Liver (tissue), 9 donors: ENCODE data around the gene FOXO6. TPM values are rescaled to one million over a fixed set of nuclear protein-coding genes. Genes with fewer than 3 reads are reported as not detected.

Source experiments
- DNase-seq: peaks from one replicate; pipeline ENCODE4 v3.0.0-alpha.2; 2017; ENCODE audit warnings: low spot score
- H3K27ac ChIP-seq, 2 donors: one replicate each; pipeline ENCODE4 v1.7.0; 2013; ENCODE audit warnings: inconsistent platforms in 2 of 2, low read length in 2 of 2, control low read depth in 1 of 2, low read depth in 1 of 2, mild to moderate bottlenecking in 1 of 2
- H3K27me3 ChIP-seq, 4 donors: one replicate each; pipeline versions ENCODE4 v1.6.1 to v1.7.0; 2013; ENCODE audit warnings: low read length in 3 of 4, inconsistent platforms in 1 of 4, mild to moderate bottlenecking in 1 of 4, moderate library complexity in 1 of 4; ENCODE audit not compliant: control insufficient read depth in 4 of 4, insufficient read depth in 4 of 4
- H3K36me3 ChIP-seq, 4 donors: one replicate each; pipeline versions ENCODE4 v1.6.1 to v1.7.0; 2013; ENCODE audit warnings: low read length in 3 of 4, mild to moderate bottlenecking in 3 of 4, low read depth in 1 of 4, moderate library complexity in 1 of 4; ENCODE audit not compliant: control insufficient read depth in 4 of 4, insufficient read depth in 3 of 4
- H3K4me1 ChIP-seq, 4 donors: one replicate each; pipeline versions ENCODE4 v1.6.1 to v1.7.0; 2013; ENCODE audit warnings: low read length in 3 of 4, mild to moderate bottlenecking in 3 of 4, moderate library complexity in 1 of 4; ENCODE audit not compliant: control insufficient read depth in 4 of 4, insufficient read depth in 4 of 4
- H3K4me3 ChIP-seq, 3 donors: one replicate each; pipeline versions ENCODE4 v1.6.1 to v1.7.0; 2013; ENCODE audit warnings: low read length in 3 of 3, control low read depth in 1 of 3, low read depth in 1 of 3, mild to moderate bottlenecking in 1 of 3
- H3K9ac ChIP-seq, 2 donors: one replicate each; pipeline ENCODE4 v1.7.0; 2013; ENCODE audit warnings: low read length in 2 of 2, mild to moderate bottlenecking in 2 of 2, moderate library complexity in 2 of 2, control low read depth in 1 of 2, low read depth in 1 of 2
- H3K9me3 ChIP-seq, 4 donors: one replicate each; pipeline versions ENCODE4 v1.6.1 to v1.7.0; 2013; ENCODE audit warnings: low read length in 3 of 4; ENCODE audit not compliant: control insufficient read depth in 4 of 4
- ATF3 ChIP-seq: IDR thresholded peaks from 2 replicates; pipeline ENCODE4 v1.6.1; 2016; ENCODE audit warnings: antibody characterized with exemption
- CTCF ChIP-seq: fragments of 150-350 bp; IDR thresholded peaks from 2 replicates; pipeline ENCODE4 v1.5.1; 2017; ENCODE audit warnings: improper control_type of control experiment, low read depth, low read length; ENCODE audit not compliant: missing input control
- EGR1 ChIP-seq, 2 donors: IDR thresholded peaks; 2 replicates each; pipeline ENCODE4 v1.6.1; 2016 to 2018; ENCODE audit warnings: antibody characterized with exemption in 2 of 2, low read depth in 2 of 2
- FOXA1 ChIP-seq: IDR thresholded peaks from 2 replicates; pipeline ENCODE4 v1.6.1; 2016; ENCODE audit warnings: antibody characterized with exemption
- FOXA2 ChIP-seq: IDR thresholded peaks from 2 replicates; pipeline ENCODE4 v1.6.1; 2016; ENCODE audit warnings: antibody characterized with exemption
- GABPA ChIP-seq, 2 donors: IDR thresholded peaks in 1 of 2; conservative IDR thresholded peaks in 1 of 2; 2 replicates each; pipeline ENCODE4 v1.6.1; 2016; ENCODE audit warnings: antibody characterized with exemption in 2 of 2, mild to moderate bottlenecking in 1 of 2, moderate library complexity in 1 of 2
- HNF4A ChIP-seq, 2 donors: conservative IDR thresholded peaks; 2 replicates each; pipeline ENCODE4 v1.6.1; 2016; ENCODE audit warnings: antibody characterized with exemption in 2 of 2, mild to moderate bottlenecking in 2 of 2
- HNF4G ChIP-seq: IDR thresholded peaks from 2 replicates; pipeline ENCODE4 v1.6.1; 2016; ENCODE audit warnings: antibody characterized with exemption
- JUND ChIP-seq, 2 donors: IDR thresholded peaks; 2 replicates each; pipeline ENCODE4 v1.6.1; 2016; ENCODE audit warnings: antibody characterized with exemption in 2 of 2
- MAX ChIP-seq: IDR thresholded peaks from 2 replicates; pipeline ENCODE4 v1.6.1; 2016; ENCODE audit warnings: antibody characterized with exemption
- NR2F2 ChIP-seq: IDR thresholded peaks from 2 replicates; pipeline ENCODE4 v1.6.1; 2016; ENCODE audit warnings: antibody characterized with exemption
- RAD21 ChIP-seq, 2 donors: IDR thresholded peaks; 2 replicates each; pipeline ENCODE4 v1.6.1; 2016; ENCODE audit warnings: antibody characterized with exemption in 2 of 2, mild to moderate bottlenecking in 2 of 2
- REST ChIP-seq: IDR thresholded peaks from 2 replicates; pipeline ENCODE4 v1.6.1; 2016; ENCODE audit warnings: antibody characterized with exemption, mild to moderate bottlenecking
- RXRA ChIP-seq, 2 donors: IDR thresholded peaks; 2 replicates each; pipeline ENCODE4 v1.6.1; 2017 to 2018; ENCODE audit warnings: antibody characterized with exemption in 2 of 2, mild to moderate bottlenecking in 1 of 2
- SP1 ChIP-seq: IDR thresholded peaks from 2 replicates; pipeline ENCODE4 v1.6.1; 2018; ENCODE audit warnings: antibody characterized with exemption, mild to moderate bottlenecking
- TAF1 ChIP-seq: conservative IDR thresholded peaks from 2 replicates; pipeline ENCODE4 v1.6.1; 2016; ENCODE audit warnings: antibody characterized with exemption, mild to moderate bottlenecking
- YY1 ChIP-seq: IDR thresholded peaks from 2 replicates; pipeline ENCODE4 v1.6.1; 2016; ENCODE audit warnings: antibody characterized with exemption, mild to moderate bottlenecking
- WGBS: extraction: QIAGEN DNeasy Blood & Tissue Kit; methylation state at CpG from one replicate; pipeline ENCODE4 v1.1.7; 2013; 5-methylcytosine and 5-hydroxymethylcytosine counted together
- polyA plus RNA-seq, 2 donors: library from polyadenylated mRNA; stranded (reverse) in 1 of 2; unstranded in 1 of 2; fragments of 200-250 nt in 1 of 2; fragments of >200 nt in 1 of 2; fragmentation: Nextera tagmentation in 1 of 2; extraction: Ambion mirVana in 1 of 2; gene quantifications; one replicate each; pipeline versions ENCODE4 v1.2.1 to v1.2.3, GENCODE V29; 2013 to 2015
- total RNA-seq, 2 donors: library from RNA; depleted of rRNA; stranded (reverse); fragments of >200 nt; gene quantifications; one replicate each; pipeline ENCODE4 v1.2.3, GENCODE V29; 2014
- donor health status: healthy.
- donor health status: healthy.
- donor health status: healthy.
- donor health status: healthy.
- donor health status: healthy.

Gene FOXO6
- total and polyA plus RNA-seq, 4 donors = 0.02 to 0.09 (median 0.08) TPM; not detected in 1

- DNase-seq = no peak
- H3K36me3 ChIP-seq = no peaks in the 10 kb centered on the region
- H3K9ac ChIP-seq = no peak overlapping the region
- H3K27me3 ChIP-seq = peaks cover 0 to 7% (median 2%) of the 10 kb centered on the region in 4 donors
- H3K4me1 ChIP-seq = no peaks in the 10 kb centered on the region
- H3K9me3 ChIP-seq = no peaks in the 10 kb centered on the region
- H3K27ac ChIP-seq = no peak overlapping the region
- H3K4me3 ChIP-seq = no peak overlapping the region
- 88% methylated on average over 3 of the region's 3 CpGs for WGBS
- no peak for TF ChIP-seq REST
- no peak for TF ChIP-seq FOXA1
- no peak for TF ChIP-seq HNF4G
- TF ChIP-seq RXRA (IDR thresholded peaks at IDR 0.05) = no peak
- TF ChIP-seq CTCF = no peak
- no peak for TF ChIP-seq RAD21 (IDR thresholded peaks at IDR 0.05)
- no peak for TF ChIP-seq GABPA (IDR thresholded peaks at IDR 0.05 in 1 of 2, conservative IDR thresholded peaks at IDR 0.05 in 1 of 2)
- TF ChIP-seq TAF1 = no peak
- TF ChIP-seq FOXA2 = no peak
- no peak for TF ChIP-seq JUND (IDR thresholded peaks at IDR 0.05)
- TF ChIP-seq SP1 = no peak
- no peak for TF ChIP-seq MAX
- TF ChIP-seq NR2F2 = no peak
- no peak for TF ChIP-seq HNF4A (conservative IDR thresholded peaks at IDR 0.05)
- no peak for TF ChIP-seq ATF3
- no peak for TF ChIP-seq EGR1 (IDR thresholded peaks at IDR 0.05; ENCODE audit: low read depth in 2 of 2)
- no peak for TF ChIP-seq YY1
These were observed 49.2 kb downstream of the FOXO6 start for GRCh38 chr1:41410462-41410861.

GRCh38 chr1:41411229-41411628 is 50.0 kb downstream of the FOXO6 start:
- Histone ChIP-seq H3K36me3 (no peaks in the 10 kb centered on the region), H3K9ac (no peak overlapping the region), H3K27me3 (peaks cover 0 to 7% (median 2%) of the 10 kb centered on the region in 4 donors), H3K4me1 (no peaks in the 10 kb centered on the region), H3K4me3 (no peak overlapping the region), H3K9me3 (no peaks in the 10 kb centered on the region), H3K27ac (no peak overlapping the region)
- TF ChIP-seq NR2F2 = no peak
- WGBS = 89% methylated on average over 3 of the region's 3 CpGs
- DNase-seq = no peak
